RWPE1 (cell line): ENCODE results near the gene WEE2.

Experiments used
- CTCF ChIA-PET: fragments of 350-600 bp; sonication (Branson Sonifier 250); formaldehyde crosslinking; extraction: SDS; loops from one replicate; lab custom pipeline; 2021; lab: Yijun Ruan, JAX
- POLR2A ChIA-PET: fragments of 400-600 bp; formaldehyde crosslinking; extraction: SDS; loops from one replicate; lab custom pipeline; 2020; ENCODE audit warnings: antibody characterized with exemption; ENCODE audit not compliant: low non-redundant PET; lab: Yijun Ruan, JAX
- DNase-seq: peaks from one replicate; pipeline ENCODE4 v3.0.0; 2012; ENCODE audit warnings: low spot score
- H3K27ac ChIP-seq: fragments of 450-650 bp; 2 replicates; pipeline ENCODE4 v1.5.1; 2017
- CTCF ChIP-seq: fragments of 450-650 bp; conservative IDR thresholded peaks from 2 replicates; pipeline ENCODE4 v1.5.1; 2017; ENCODE audit warnings: low read depth, mild to moderate bottlenecking

WEE2 gene

GRCh38 chr7:141701489-141702046 lies 6.6 kb upstream of the WEE2 start:
- peak overlapping the region; percentile 62 for H3K27ac ChIP-seq
- POLR2A ChIA-PET = no interaction called here
- peak; percentile 8 for DNase-seq
- CTCF ChIA-PET = interaction anchor here (0.7 to 1.1 kb wide), 2 partner anchors 36 to 528 kb away, joined by 3 to 6 read pairs; partner anchors contain the start of gene SSBP1
- TF ChIP-seq CTCF = no peak

- ChIA-PET POLR2A (no interaction called here), CTCF (interaction anchor here (0.6 to 0.7 kb wide), 2 partner anchors 47 to 379 kb away, joined by 3 read pairs; no protein-coding TSS in a partner anchor)
- H3K27ac ChIP-seq = peak within 1 kb of the TSS; percentile 62
- peak; percentile 30 for DNase-seq
- no peak for TF ChIP-seq CTCF
Observed at GRCh38 chr7:141702047-141702567, 6.0 kb upstream of the WEE2 start, which contains the start of gene DENND11. TSS of gene DENND11 (minus strand) at chr7:141702166. CDS start at chr7:141702153, 13 bp downstream.

- TF ChIP-seq CTCF = no peak
- no peak for DNase-seq
- ChIA-PET POLR2A (no interaction called here), CTCF (interaction anchor here (0.6 kb wide), 1 partner anchor 48 kb away, joined by 3 read pairs; no protein-coding TSS in a partner anchor)
- H3K27ac ChIP-seq = no peak overlapping the region
Observed at GRCh38 chr7:141702892-141703291, 5.3 kb upstream of the WEE2 start.

- H3K27ac ChIP-seq = no peak overlapping the region
- CTCF ChIA-PET = no interaction called here
- POLR2A ChIA-PET = no interaction called here
- DNase-seq = no peak
- no peak for TF ChIP-seq CTCF
Observed at GRCh38 chr7:141704112-141704511, 4.0 kb upstream of the WEE2 start.

- TF ChIP-seq CTCF = no peak
- POLR2A ChIA-PET = no interaction called here
- no peak overlapping the region for H3K27ac ChIP-seq
- CTCF ChIA-PET = no interaction called here
- DNase-seq = no peak
Observed at GRCh38 chr7:141704741-141705140, 3.4 kb upstream of the WEE2 start.

GRCh38 chr7:141706239-141707064 lies 1.7 kb upstream of the WEE2 start:
- ChIA-PET POLR2A (no interaction called here), CTCF (no interaction called here)
- H3K27ac ChIP-seq = no peak overlapping the region
- TF ChIP-seq CTCF = no peak
- DNase-seq = no peak
